Skeletal muscle cell (primary cell): ENCODE results near the gene KRTAP10-11.
"Not testable (repeated sequence)": the region's sequence is repeated elsewhere in the genome, so short reads cannot be mapped to it uniquely, and the experiment has no call there.

Source experiments
- DNase-seq: peaks from one replicate; pipeline ENCODE4 v3.0.0-alpha.2; 2010; ENCODE audit warnings: low read depth
- H3K4me3 ChIP-seq: 2 replicates; pipeline ENCODE4 v1.5.1; 2011; ENCODE audit warnings: low read depth, mild to moderate bottlenecking, control low read depth, low read length, moderate library complexity

Gene KRTAP10-11

DNA sequence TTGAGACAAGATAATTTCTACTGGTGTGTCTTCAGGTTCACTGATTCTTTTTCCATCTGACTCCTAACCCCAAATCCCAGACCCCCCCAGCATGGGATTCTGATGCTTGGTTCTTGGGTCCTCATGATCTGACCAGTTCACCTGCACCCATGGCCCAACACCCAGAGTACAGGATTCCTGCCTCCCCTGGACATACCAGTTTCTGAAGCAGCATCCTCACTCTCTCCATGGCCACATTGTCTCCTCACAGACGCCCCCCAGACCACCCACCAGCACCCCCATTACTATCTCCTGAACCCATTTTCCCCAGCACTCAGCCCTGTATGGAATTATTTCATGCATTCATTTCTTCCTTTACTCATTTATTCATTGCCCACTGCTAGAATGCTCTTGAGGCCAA lies 10.7 kb downstream of the KRTAP10-11 start:
- H3K4me3 ChIP-seq = no peak overlapping the region
- DNase-seq = no peak

DNA sequence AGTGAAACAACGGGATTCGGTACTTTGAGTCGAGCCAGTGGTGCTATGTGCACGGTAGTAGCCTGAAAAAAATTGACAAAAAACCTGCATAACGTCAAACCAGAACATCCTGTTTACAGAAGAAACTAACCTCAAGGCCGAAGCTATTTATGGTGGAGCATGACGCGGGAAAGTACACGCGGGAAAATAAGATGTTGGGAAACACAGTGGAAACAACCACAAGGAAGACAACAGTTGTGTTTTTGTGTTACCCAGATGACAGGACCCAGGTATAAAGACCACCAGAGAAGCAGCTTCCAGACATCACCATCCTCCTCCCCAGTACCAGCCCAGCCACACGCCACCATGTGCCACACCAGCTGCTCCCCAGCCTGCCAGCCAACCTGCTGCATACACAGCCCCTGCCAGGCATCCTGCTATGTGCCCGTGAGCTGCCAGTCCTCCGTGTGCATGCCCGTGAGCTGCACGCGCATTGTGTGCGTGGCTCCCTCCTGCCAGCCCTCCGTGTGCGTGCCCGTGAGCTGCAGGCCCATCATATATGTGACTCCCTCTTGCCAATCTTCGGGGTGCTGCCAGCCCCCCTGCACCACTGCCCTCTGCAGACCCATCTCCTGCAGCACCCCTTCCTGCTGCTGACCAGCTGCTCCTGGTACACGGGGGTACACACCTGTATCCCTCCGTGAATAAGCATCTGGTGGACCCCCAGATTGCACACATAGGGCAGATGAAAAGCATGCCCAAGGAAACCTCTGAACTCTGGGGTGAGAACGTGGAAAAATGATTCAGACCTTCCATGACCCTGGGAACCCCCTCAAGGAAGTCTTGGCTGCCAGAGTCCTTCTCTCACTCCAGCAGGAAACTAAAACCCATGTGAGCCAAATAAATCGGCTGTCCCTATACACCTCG lies 11.7 kb downstream of the KRTAP10-11 start, which contains the start of gene KRTAP12-3:
Gene KRTAP12-3, plus strand, starts transcription at position 298 of the 906 bp plus-strand sequence. Its CDS starts 48 bp downstream, at position 346.
- H3K4me3 ChIP-seq = no peak within 1 kb of the TSS
- no peak for DNase-seq

DNA sequence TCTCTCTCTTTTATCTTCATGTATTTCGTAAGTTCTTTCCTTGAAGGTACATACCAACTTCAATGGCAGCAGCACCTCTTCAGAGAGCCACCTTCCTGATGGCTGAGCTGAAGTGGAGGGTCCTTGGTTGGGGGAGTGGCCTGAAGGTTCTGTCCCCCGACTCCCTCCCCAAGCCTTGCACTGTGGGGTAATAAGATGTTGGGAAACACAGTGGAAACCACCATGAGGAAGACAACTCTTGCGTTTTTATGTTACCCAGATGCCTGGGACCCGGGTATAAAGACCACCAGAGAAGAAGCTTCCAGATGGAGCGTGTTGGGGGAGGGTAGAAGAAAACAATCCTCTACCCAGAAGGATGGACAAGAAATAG lies 12.3 kb downstream of the KRTAP10-11 start:
- DNase-seq = no peak
- H3K4me3 ChIP-seq = no peak overlapping the region

DNA sequence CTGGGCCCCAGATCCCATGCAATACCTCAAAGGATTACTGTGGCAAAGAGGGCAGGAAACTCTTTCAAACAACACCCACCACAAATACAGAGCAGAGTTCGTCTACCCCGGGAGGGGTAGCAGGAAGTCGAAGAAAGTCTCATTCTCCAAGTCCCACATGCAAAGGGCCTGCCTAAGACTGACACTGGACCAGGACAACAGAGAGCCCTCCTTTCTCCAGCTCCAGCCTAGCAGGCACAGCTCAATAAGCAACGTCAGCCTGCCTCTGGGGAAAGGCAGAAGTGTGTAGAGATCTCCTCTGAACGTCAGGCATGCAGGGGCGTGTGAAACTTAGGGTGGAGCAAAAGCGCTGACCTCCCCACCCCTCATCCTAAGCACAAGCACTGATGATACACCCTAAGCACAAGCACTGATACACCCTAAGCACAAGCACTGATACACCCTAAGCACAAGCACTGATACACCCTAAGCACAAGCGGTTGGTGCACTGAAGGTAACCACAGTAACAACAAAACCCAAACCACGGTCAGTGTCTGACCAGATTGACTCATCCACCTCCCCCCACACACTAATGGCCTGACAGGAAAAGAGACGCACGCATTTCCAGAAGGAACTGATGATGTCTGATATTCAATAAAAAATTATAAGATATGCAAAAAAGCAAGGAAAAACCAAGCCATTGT lies 12.8 kb downstream of the KRTAP10-11 start:
- no peak for DNase-seq
- no peak overlapping the region for H3K4me3 ChIP-seq

DNA sequence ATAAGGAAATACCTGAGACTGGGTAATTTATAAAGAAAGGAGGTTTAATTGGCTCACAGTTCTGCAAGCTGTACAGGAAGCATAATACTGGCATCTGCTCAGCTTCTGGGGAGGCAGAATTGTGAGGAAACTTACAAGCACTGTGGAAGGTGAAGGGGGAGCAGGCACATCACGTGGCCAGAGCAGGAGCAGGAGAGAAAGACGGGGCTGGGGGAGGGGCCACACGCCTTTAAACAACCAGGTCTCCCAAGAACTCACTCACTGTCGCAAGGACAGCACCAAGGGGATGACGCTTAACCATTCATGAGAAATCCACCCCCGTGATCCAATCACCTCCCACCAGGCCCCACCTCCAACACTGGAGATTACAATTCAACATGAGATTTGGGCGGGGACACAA lies 15.4 kb downstream of the KRTAP10-11 start:
- not testable (repeated sequence) for DNase-seq, H3K4me3 ChIP-seq

DNA sequence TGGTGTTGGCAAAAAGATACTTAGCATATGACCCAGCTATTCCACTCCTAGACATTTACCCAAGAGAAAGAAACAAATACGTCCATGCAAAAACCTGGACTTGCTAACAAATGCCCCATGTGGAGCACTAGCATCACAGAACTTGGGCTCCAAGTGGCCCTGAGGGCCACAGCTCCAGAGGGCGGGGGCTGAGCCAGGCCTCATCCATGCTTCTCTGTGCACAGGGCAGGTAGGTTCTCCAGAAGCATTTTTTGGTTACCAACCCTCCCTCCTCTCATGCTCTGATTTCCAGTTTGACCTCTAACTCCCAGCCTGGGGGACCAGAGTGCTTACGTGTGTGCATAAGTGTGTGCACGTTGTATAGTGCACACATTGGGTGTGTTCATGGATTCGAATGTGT lies 18.5 kb downstream of the KRTAP10-11 start:
- no peak overlapping the region for H3K4me3 ChIP-seq
- DNase-seq = no peak

DNA sequence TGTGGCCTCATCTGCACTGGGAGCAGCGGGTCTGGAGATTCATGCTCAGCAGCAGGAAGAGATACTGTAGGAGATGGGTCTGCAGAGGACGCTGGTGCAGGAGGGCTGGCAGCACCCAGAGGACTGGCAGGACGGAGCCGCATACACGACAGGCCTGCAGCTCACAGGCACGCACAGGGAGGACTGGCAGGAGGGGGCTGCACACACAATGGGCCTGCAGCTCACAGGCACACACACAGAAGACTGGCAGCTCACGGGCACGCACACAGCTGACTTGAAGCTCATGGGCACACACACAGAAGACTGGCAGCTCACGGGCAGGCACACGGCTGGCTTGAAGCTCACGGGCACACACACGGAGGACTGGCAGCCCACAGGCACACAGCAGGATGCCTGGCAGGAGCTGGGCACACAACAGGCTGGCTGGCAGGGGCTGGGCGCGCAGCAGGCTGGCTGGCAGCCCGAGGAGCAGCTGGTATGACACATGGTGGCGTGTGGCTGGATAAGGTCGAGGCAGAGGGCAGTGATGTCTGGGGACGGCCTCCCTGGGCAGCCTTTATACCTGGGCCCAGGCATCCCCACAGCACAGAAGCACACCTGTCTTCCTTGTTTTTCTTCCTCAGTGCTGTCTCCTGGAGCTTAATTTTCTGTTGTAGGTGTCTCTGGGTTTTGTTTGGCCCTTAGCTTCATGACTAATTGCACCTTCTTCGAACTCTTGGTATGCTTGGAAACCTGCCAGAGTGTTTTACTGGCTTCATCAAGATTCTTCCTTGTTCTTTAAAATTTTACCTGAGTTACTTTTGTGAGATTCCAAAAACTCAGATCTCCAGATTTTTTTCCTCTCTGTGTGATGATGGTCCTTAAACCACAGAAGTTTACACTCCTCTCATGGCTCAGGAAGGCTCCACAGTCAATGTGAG lies 20.4 kb downstream of the KRTAP10-11 start, which contains the start of gene KRTAP12-2:
Gene KRTAP12-2, minus strand, starts transcription at position 527 of the 920 bp plus-strand sequence. Its CDS starts 41 bp downstream, at position 486.
- H3K4me3 ChIP-seq = no peak within 1 kb of the TSS
- DNase-seq = no peak

DNA sequence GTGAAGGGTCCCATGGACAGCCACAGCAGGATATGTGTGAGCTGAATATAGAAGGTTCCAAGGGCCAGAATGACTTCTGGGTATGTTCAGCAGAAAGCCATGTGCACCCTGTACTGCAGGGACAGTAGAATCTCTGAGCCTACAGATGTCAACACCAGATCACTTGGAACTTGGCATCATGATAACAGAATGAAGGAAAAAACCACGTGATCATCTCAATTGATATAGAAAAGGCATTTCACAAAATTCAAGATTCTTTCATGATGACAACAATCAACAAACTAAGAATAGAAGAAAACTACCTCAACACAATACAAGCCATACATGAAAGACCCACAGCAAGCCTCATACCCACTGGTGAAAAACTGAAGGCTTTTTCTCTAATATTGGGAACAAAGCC lies 21.4 kb downstream of the KRTAP10-11 start:
- H3K4me3 ChIP-seq = no peak overlapping the region
- DNase-seq = no peak

DNA sequence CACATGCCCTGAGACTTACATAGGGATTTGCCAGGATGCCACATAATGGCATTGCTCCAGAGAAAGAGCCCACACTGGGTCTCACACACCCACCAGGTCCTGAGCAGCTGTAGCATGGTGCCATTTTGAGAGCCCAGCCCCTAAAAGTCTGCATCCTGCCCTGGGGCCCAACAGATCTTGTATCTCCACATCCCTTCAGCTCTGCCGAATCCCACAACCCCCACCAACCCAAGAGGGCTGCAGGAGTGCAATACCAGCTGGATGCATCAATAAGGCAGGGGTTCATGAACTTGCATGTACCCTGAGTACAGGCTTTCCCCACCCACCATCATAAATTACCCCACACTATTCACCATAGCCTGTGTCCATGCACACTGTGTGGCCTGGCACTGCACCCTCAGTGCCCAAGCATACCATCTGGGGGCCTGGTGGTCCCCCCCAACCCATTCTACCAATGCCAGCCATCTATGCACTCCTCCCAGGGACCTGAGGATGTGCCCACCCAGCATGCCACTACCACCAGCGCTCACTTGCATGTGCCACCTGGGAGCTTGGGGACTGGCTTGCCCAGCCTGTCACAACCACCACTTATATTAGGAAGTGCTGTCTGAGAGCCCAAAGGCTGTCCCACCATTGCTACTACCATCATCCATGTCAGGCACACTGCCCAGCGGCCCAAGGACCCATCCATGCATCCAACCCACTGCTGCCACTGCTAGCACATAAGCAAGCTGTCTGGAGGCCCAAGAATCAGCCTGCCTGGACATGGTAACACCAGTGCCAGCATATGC lies 24.6 kb downstream of the KRTAP10-11 start:
- DNase-seq = no peak
- no peak overlapping the region for H3K4me3 ChIP-seq

DNA sequence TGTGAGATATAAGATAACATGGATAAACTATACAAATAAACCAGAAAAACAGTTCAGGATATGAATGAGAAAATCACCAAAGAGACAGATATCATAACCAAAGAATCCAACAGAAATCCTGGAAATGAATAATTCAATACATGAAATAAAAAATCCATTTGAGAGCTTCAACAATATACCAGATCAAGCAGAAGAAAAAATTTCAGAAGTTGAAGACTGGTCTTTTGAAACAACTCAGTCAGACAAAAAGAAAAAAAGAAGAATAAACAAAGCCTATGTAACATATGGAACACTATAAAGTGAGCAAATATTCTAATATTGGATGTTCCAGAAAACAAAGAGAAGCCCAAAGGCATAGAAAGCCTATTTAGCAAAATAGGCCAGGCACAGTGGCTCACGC lies 25.7 kb downstream of the KRTAP10-11 start:
- no peak for DNase-seq
- no peak overlapping the region for H3K4me3 ChIP-seq

DNA sequence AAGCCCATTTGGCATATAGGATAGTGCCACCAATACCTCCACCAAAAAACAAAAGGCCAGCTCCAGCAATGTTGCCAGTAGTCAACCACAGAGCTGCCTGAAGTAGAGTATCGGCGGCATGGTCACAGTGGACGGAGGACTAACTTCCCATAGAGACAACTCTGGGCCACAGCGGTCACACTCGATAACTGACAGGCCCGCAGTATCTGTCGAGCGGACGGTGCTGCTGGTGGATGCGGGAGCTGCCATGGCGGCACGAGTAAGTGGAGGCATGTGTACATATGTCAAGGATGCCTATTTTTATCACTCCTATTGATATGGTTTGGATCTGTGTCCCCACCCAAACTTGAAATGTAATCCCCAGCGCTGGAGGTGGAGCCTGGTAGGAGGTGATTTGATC lies 31.7 kb downstream of the KRTAP10-11 start:
- no peak overlapping the region for H3K4me3 ChIP-seq

DNA sequence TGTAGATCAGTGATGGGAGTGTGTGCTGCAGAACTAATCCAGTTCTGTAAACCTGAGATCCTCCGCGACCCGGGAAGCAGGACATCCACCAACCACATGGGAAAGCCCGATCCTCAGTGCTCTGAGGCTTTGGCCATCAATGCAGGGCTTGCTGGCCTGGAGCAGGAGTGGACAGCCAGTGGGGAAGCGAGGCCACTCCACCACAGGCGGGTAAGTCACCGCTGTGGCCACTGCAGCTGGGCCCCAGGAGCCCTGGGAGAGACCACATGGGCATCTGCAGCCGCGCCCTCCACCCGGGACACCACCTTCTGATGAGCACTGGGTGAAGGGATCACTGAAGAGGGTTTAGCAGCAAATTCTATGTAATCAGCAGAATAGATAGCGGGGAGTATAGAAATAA lies 34.9 kb downstream of the KRTAP10-11 start:
- no peak for DNase-seq
- no peak overlapping the region for H3K4me3 ChIP-seq

More for the DNA sequence above, 31.7 kb downstream of the KRTAP10-11 start:
- no peak for DNase-seq

DNA sequence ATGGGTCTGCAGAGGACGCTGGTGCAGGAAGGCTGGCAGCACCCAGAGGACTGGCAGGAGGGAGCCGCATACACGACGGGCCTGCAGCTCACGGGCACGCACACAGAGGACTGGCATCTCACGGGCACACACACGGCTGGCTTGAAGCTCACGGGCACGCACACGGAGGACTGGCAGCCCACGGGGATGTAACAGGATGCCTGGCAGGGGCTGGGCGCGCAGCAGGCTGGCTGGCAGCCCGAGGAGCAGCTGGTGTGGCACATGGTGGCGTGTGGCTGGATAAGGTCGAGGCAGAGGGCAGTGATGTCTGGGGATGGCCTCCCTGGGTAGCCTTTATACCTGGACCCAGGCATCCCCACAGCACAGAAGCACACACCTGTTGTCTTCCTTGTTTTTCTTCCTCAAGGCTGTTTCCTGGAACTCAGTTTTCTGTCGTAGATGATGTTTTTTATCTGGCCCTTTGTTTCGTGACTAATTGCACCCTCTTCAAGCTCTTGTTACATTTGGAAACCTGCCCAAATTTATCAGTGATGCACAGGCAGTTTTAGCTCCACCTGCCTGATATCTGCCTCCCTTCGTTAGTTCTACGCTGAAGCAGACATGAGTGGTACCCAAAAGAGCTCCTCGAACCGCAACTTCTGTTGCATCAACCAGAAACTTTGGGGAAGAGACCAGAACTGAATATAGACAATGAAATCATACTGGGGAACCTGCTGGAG lies 35.8 kb downstream of the KRTAP10-11 start, which contains the start of gene KRTAP12-1:
Gene KRTAP12-1, minus strand, starts transcription at position 303 of the 719 bp plus-strand sequence. Its CDS starts 40 bp downstream, at position 263.
- no peak within 1 kb of the TSS for H3K4me3 ChIP-seq
- no peak for DNase-seq

DNA sequence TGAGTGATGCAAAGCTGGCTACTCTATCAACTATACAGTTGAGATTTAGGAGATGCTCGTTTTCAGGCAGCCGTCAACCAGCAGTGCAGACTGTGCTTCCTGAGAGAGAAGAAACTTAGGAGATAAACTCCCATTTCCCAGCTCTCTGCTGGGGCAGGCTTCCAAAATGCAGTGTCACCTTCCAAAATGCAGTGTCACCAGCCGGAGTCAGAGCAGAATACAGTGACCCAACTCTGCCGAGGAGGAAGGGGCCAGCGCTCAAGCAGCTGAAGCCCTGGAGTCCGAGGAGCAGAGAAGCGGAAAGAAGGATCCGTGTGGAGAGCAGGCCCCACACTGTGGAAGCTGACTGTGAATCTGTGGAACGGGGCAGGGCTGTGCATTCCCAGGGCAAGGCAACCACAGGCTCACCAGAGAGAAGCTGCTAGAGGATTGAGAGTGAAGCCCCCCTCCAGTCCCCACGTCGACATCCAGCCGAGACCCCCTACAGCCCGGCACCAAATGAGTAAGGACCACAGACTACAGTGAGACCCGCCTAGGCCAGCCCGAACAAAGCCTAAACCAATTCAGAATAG lies 36.5 kb downstream of the KRTAP10-11 start:
- DNase-seq = no peak
- no peak overlapping the region for H3K4me3 ChIP-seq

DNA sequence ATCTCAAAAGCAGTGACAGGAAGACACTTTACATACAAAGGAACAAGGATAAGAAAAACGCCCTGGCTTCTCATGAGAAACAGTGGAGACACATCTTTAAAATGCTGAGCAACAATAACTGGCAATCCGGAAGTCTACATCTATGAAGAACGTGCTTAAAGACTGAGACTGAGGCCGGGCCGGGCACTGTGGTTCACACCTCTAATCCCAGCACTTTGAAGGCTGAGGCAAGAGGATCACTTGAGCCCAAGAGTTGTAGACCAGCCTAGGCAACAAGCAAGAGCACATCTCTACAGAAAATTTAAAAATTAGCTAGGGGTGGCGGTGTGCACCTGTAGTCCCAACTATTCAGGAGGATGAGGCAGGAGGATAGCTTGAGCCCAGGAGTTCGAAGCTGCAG lies 37.9 kb downstream of the KRTAP10-11 start:
- no peak for DNase-seq
- H3K4me3 ChIP-seq = no peak overlapping the region

DNA sequence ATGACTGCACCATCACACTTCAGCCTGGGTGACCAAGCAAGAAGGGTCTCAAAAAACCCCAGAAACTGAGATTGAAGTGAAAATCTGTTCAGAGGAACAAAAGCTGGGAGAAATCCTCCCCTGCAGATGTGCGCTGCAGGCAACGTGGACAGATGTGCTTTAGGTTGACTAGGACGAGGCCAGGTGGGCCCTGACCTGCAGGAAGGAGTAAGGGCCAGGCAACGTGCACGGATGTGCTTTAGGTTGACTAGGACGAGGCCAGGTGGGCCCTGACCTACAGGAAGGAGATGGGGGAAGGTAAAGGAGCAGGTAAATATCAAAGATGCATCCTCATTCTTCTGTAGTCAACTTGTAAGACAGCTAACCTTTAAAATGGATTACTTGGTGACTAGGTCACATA lies 38.3 kb downstream of the KRTAP10-11 start:
- no peak overlapping the region for H3K4me3 ChIP-seq
- no peak for DNase-seq

DNA sequence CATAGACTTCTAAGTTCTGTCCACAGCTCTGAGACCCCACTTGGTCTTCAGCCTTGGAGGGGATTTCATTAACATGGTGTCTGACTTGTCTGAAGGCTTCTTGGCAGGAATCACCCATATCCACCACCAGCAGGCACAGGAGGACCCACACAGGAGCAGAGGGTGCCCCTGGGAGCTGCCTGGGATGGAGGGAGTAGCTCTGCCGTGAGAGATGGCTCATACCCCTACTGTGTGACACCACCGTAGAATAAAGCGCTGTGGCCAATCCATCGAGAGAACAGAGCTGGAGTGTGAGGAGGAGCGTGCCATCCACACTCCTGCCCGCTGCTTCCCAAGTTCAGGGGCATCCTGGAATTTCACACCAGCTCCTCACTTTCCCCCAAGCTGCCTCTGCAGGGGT lies 38.8 kb downstream of the KRTAP10-11 start:
- not testable (repeated sequence) for DNase-seq, H3K4me3 ChIP-seq
